DOHH2 (cell line): Measurements from ENCODE around the gene REEP6.

ENCODE experiments used
- H3F3A ChIP-seq: fragments of 200-600 bp; sonication (generic), shearing (Covaris generic); 2 replicates; pipeline ENCODE4 v1.6.0; 2016; ENCODE audit warnings: antibody characterized with exemption, mild to moderate bottlenecking; ENCODE audit not compliant: control insufficient read depth, insufficient read depth
- H3K27ac ChIP-seq: fragments of 200-600 bp; sonication (generic); 2 replicates; pipeline ENCODE4 v1.5.1; 2014; ENCODE audit warnings: low read depth, mild to moderate bottlenecking, low read length, moderate library complexity
- H3K27me3 ChIP-seq: fragments of 200-600 bp; sonication (generic); 2 replicates; pipeline ENCODE4 v1.6.1; 2014; ENCODE audit warnings: mild to moderate bottlenecking, low read length, mixed read lengths; ENCODE audit not compliant: control insufficient read depth
- H3K36me3 ChIP-seq: fragments of 200-600 bp; sonication (generic); 2 replicates; pipeline ENCODE4 v1.6.1; 2014; ENCODE audit warnings: mild to moderate bottlenecking, low read length, moderate library complexity, mixed read lengths; ENCODE audit not compliant: control insufficient read depth
- H3K4me1 ChIP-seq: fragments of 200-600 bp; sonication (generic); 2 replicates; pipeline ENCODE4 v1.6.1; 2014; ENCODE audit warnings: mild to moderate bottlenecking, low read length, mixed read lengths; ENCODE audit not compliant: control insufficient read depth
- H3K4me2 ChIP-seq: fragments of 200-600 bp; sonication (generic); 2 replicates; pipeline ENCODE4 v1.6.0; 2014; ENCODE audit warnings: mild to moderate bottlenecking, low read length, moderate library complexity
- H3K4me3 ChIP-seq: fragments of 200-600 bp; sonication (generic); 2 replicates; pipeline ENCODE4 v1.5.1; 2014; ENCODE audit warnings: mild to moderate bottlenecking, low read length, mixed read lengths
- H3K79me2 ChIP-seq: fragments of 200-600 bp; sonication (generic); 2 replicates; pipeline ENCODE4 v1.6.1; 2014; ENCODE audit warnings: mild to moderate bottlenecking, low read length, mixed read lengths; ENCODE audit not compliant: control insufficient read depth
- H3K9me2 ChIP-seq: fragments of 200-600 bp; sonication (generic); replicated peaks from 2 replicates; pipeline ENCODE4 v1.6.1; 2014; ENCODE audit warnings: mild to moderate bottlenecking, low read length, mixed read lengths; ENCODE audit not compliant: control insufficient read depth
- H3K9me3 ChIP-seq: fragments of 200-600 bp; sonication (generic); 2 replicates; pipeline ENCODE4 v1.6.1; 2014; ENCODE audit warnings: antibody characterized with exemption, low read length, mixed read lengths; ENCODE audit not compliant: control insufficient read depth, insufficient read depth
- H4K20me1 ChIP-seq: fragments of 200-600 bp; sonication (generic); 2 replicates; pipeline ENCODE4 v1.6.0; 2014; ENCODE audit warnings: low read depth, mild to moderate bottlenecking, antibody characterized with exemption, low read length, moderate library complexity; ENCODE audit not compliant: control insufficient read depth, insufficient read depth
- CTCF ChIP-seq: fragments of 200-600 bp; sonication (generic); IDR thresholded peaks from one replicate; pipeline ENCODE4 v1.5.1; 2014; ENCODE audit warnings: antibody characterized with exemption, mild to moderate bottlenecking, low read depth, low read length; ENCODE audit not compliant: poor library complexity, severe bottlenecking
- EZH2phosphoT487 ChIP-seq: fragments of 200-600 bp; sonication (generic); IDR thresholded peaks from 2 replicates; pipeline ENCODE4 v1.6.1; 2017; ENCODE audit warnings: borderline replicate concordance, mild to moderate bottlenecking, antibody characterized with exemption, low read length, moderate library complexity, mixed read lengths

Gene REEP6

DNA sequence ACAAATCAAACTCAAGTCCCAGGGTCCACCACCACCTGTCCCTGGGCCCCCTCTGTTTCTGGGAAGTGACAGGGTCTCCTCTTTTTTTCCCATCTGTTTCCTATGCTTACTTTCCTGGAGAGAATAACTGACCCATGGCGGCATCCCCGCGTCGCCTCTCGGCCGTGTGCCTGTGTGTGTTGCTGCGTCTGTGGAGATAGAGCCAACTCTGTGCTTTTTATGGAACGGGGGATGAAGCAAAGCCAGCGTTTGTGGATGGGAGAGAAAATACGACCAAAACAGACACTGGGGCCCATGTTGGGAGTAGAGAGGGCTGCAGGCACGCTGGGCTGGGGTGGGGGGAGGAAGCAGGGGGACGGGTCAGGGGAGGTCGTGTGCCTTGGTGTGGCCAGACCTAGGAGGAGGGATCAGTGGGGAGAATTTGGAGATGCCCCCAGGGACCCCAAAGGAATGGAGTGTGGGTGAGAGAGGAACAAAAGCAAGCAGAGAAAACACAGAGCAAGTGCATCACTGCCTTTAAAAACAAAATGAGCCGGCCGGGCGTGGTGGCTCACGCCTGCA is 49.5 kb downstream of the REEP6 start:
- Histone ChIP-seq H3K27ac (no peak overlapping the region), H4K20me1 (no peaks in the 10 kb centered on the region), H3K9me2 (no peaks in the 10 kb centered on the region), H3K9me3 (no peaks in the 10 kb centered on the region), H3K4me3 (no peak overlapping the region), H3K4me1 (peaks cover under 1% of the 10 kb centered on the region), H3K4me2 (no peak overlapping the region), H3K27me3 (no peaks in the 10 kb centered on the region), H3K36me3 (no peaks in the 10 kb centered on the region), H3F3A (no peaks in the 10 kb centered on the region), H3K79me2 (no peaks in the 10 kb centered on the region)
- TF ChIP-seq EZH2phosphoT487 (no peak), CTCF (no peak)
